H1 (cell line): ENCODE data around the gene THUMPD2. TPM values are rescaled to one million over a fixed set of nuclear protein-coding genes. Genes with fewer than 3 reads are reported as not detected.

Experiments
- CTCF ChIA-PET: fragments of 300-600 bp; sonication (Branson Sonifier 250); formaldehyde crosslinking; loops from one replicate; lab custom pipeline; 2021; ENCODE audit not compliant: partially characterized antibody; lab: Charles Lee
- POLR2A ChIA-PET: fragments of 300-600 bp; sonication (Branson Sonifier 250); formaldehyde crosslinking; loops from one replicate; lab custom pipeline; 2021; ENCODE audit warnings: inconsistent platforms; ENCODE audit not compliant: partially characterized antibody; lab: Charles Lee
- DNase-seq, 2 experiments: peaks; one replicate each; pipeline versions ENCODE4 v3.0.0 to v3.0.0-alpha.2; 2010 to 2022; ENCODE audit warnings: low spot score in 2 of 2, low read depth in 1 of 2, mixed read lengths in 1 of 2
- FAIRE-seq: peaks from 2 replicates; lab custom pipeline; 2011; peaks lifted over from hg19 to GRCh38; lab: Jason Lieb, UNC
- H2AFZ ChIP-seq: 2 replicates; pipeline ENCODE4 v1.8.1; 2012; ENCODE audit warnings: low read length, inconsistent platforms
- H2AK5ac ChIP-seq: 2 replicates; pipeline ENCODE4 v1.6.1; 2013; ENCODE audit warnings: low read depth, low read length
- H2BK120ac ChIP-seq: replicated peaks from 2 replicates; pipeline ENCODE3; 2013; ENCODE audit warnings: low read depth, low read length, inconsistent platforms
- H2BK12ac ChIP-seq: 2 replicates; pipeline ENCODE4 v1.6.1; 2013; ENCODE audit warnings: low read depth, low read length
- H2BK15ac ChIP-seq: 2 replicates; pipeline ENCODE4 v1.6.1; 2013; ENCODE audit warnings: low read length
- H2BK20ac ChIP-seq: 2 replicates; pipeline ENCODE4 v1.6.1; 2013; ENCODE audit warnings: low read length
- H2BK5ac ChIP-seq: 2 replicates; pipeline ENCODE4 v1.6.1; 2013; ENCODE audit warnings: low read depth, low read length
- H3K14ac ChIP-seq: 2 replicates; pipeline ENCODE4 v1.6.1; 2013; ENCODE audit warnings: inconsistent platforms; ENCODE audit not compliant: insufficient read length
- H3K18ac ChIP-seq: 2 replicates; pipeline ENCODE4 v1.6.1; 2013; ENCODE audit warnings: low read length; ENCODE audit errors: extremely low read depth
- H3K23ac ChIP-seq: 2 replicates; pipeline ENCODE4 v1.6.1; 2013; ENCODE audit warnings: inconsistent platforms; ENCODE audit not compliant: insufficient read length
- H3K23me2 ChIP-seq: 2 replicates; pipeline ENCODE4 v1.6.1; 2013; ENCODE audit warnings: low read depth, low read length
- H3K27ac ChIP-seq: 2 replicates; pipeline ENCODE4 v1.6.1; 2011; ENCODE audit warnings: low read depth, low read length, inconsistent platforms
- H3K27me3 ChIP-seq, 4 experiments: replicated peaks in 1 of 4; 1 replicate in 1 of 4; 2 replicates in 3 of 4; pipeline versions ENCODE4 v1.6.1 to v1.8.1; 2011 to 2013; ENCODE audit warnings: low read length in 3 of 4, mild to moderate bottlenecking in 3 of 4, inconsistent platforms in 2 of 4, mixed read lengths in 2 of 4, moderate library complexity in 1 of 4; ENCODE audit not compliant: control insufficient read depth in 3 of 4, insufficient read depth in 3 of 4; ENCODE audit errors: extremely low read depth in 1 of 4
- H3K36me3 ChIP-seq, 4 experiments: 2 replicates each; pipeline versions ENCODE4 v1.6.1 to v1.8.1; 2011 to 2013; ENCODE audit warnings: mild to moderate bottlenecking in 4 of 4, low read length in 3 of 4, moderate library complexity in 2 of 4, control low read depth in 1 of 4, inconsistent platforms in 1 of 4; ENCODE audit not compliant: insufficient read depth in 4 of 4, control insufficient read depth in 2 of 4
- H3K4ac ChIP-seq: replicated peaks from 2 replicates; pipeline ENCODE3; 2013; ENCODE audit warnings: low read length, low read depth, mixed read lengths, inconsistent platforms; ENCODE audit not compliant: insufficient read length
- H3K4me1 ChIP-seq, 4 experiments: replicated peaks in 1 of 4; 1 replicate in 1 of 4; 2 replicates in 3 of 4; pipeline versions ENCODE4 v1.6.1 to v1.8.1; 2011 to 2013; ENCODE audit warnings: low read length in 3 of 4, inconsistent platforms in 2 of 4, mixed read lengths in 1 of 4; ENCODE audit not compliant: insufficient read depth in 4 of 4, control insufficient read depth in 3 of 4
- H3K4me2 ChIP-seq, 2 experiments: 2 replicates each; pipeline versions ENCODE4 v1.6.1 to v1.8.1; 2011 to 2013; ENCODE audit warnings: low read depth in 2 of 2, low read length in 2 of 2, control low read depth in 1 of 2, inconsistent platforms in 1 of 2, mild to moderate bottlenecking in 1 of 2; ENCODE audit not compliant: insufficient read depth in 1 of 2
- H3K4me3 ChIP-seq, 4 experiments: fragments of 200-600, 300-600 bp in 1 of 4; sonication (generic), shearing (Covaris generic), sonication (Bioruptor Twin) in 1 of 4; 2 replicates each; pipeline versions ENCODE4 v1.5.1 to v1.8.1; 2011 to 2016; ENCODE audit warnings: low read length in 4 of 4, low read depth in 3 of 4, control low read depth in 2 of 4, inconsistent platforms in 2 of 4, mild to moderate bottlenecking in 2 of 4, mixed read lengths in 1 of 4, moderate library complexity in 1 of 4; ENCODE audit not compliant: insufficient read depth in 2 of 4; ENCODE audit errors: extremely low read depth in 1 of 4
- H3K56ac ChIP-seq: replicated peaks from 2 replicates; pipeline ENCODE3; 2013; ENCODE audit warnings: low read depth, mild to moderate bottlenecking, mixed read lengths, low read length, inconsistent platforms; ENCODE audit not compliant: insufficient read length
- H3K79me1 ChIP-seq: 2 replicates; pipeline ENCODE4 v1.6.1; 2013; ENCODE audit warnings: low read depth, low read length, control low read depth
- H3K79me2 ChIP-seq, 2 experiments: 2 replicates each; pipeline versions ENCODE4 v1.6.1 to v1.8.1; 2012 to 2013; ENCODE audit warnings: low read length in 2 of 2, mild to moderate bottlenecking in 2 of 2, inconsistent platforms in 1 of 2; ENCODE audit not compliant: insufficient read depth in 2 of 2, control insufficient read depth in 1 of 2
- H3K9ac ChIP-seq, 4 experiments: replicated peaks in 1 of 4; 1 replicate in 1 of 4; 2 replicates in 3 of 4; pipeline versions ENCODE4 v1.6.1 to v1.8.1; 2011 to 2013; ENCODE audit warnings: low read depth in 3 of 4, low read length in 3 of 4, control low read depth in 2 of 4, mild to moderate bottlenecking in 2 of 4, moderate library complexity in 2 of 4, inconsistent platforms in 1 of 4; ENCODE audit errors: extremely low read depth in 1 of 4
- H3K9me3 ChIP-seq, 2 experiments: 2 replicates each; pipeline versions ENCODE4 v1.6.1 to v1.8.1; 2012 to 2013; ENCODE audit warnings: mild to moderate bottlenecking in 2 of 2, moderate library complexity in 2 of 2, control low read depth in 1 of 2, inconsistent platforms in 1 of 2, low read depth in 1 of 2, low read length in 1 of 2, mixed read lengths in 1 of 2; ENCODE audit not compliant: insufficient read depth in 2 of 2
- H4K20me1 ChIP-seq, 2 experiments: replicated peaks in 1 of 2; 2 replicates each; pipeline versions ENCODE3 to v1.8.1; 2011 to 2013; ENCODE audit warnings: inconsistent platforms in 2 of 2, low read length in 2 of 2, mild to moderate bottlenecking in 1 of 2; ENCODE audit not compliant: insufficient read depth in 2 of 2, control insufficient read depth in 1 of 2
- H4K5ac ChIP-seq: 2 replicates; pipeline ENCODE4 v1.6.1; 2013; ENCODE audit warnings: low read length, low read depth, mixed read lengths, inconsistent platforms; ENCODE audit not compliant: insufficient read length
- H4K8ac ChIP-seq: 2 replicates; pipeline ENCODE4 v1.8.0; 2013; ENCODE audit warnings: mild to moderate bottlenecking, moderate library complexity, low read length, inconsistent platforms; ENCODE audit not compliant: insufficient read depth; ENCODE audit errors: extremely low read depth
- H4K91ac ChIP-seq: replicated peaks from 2 replicates; pipeline ENCODE3; 2013; ENCODE audit warnings: low read length, mixed read lengths, inconsistent platforms; ENCODE audit not compliant: insufficient read length
- WGBS, 2 experiments: shearing (Covaris generic) in 1 of 2; methylation state at CpG; one replicate each; pipeline versions ENCODE4 v1.1.6 to v1.1.7; 2013 to 2015; ENCODE audit warnings: low lambda C conversion rate in 2 of 2, mixed read lengths in 2 of 2, inconsistent platforms in 1 of 2, low coverage in 1 of 2, missing lambda C conversion rate in 1 of 2; ENCODE audit not compliant: insufficient replicate concordance in 2 of 2, insufficient coverage in 1 of 2, insufficient read length in 1 of 2; ENCODE audit errors: extremely low coverage in 1 of 2, missing lambda C conversion rate in 1 of 2; 5-methylcytosine and 5-hydroxymethylcytosine counted together
- polyA plus RNA-seq, 7 experiments: library from polyadenylated mRNA; depleted of rRNA in 3 of 7; stranded (reverse) in 5 of 7; unstranded in 2 of 7; fragments of >200 nt in 5 of 7; fragments of 200-250 nt in 2 of 7; gene quantifications; 1 replicate in 5 of 7; 2 replicates in 1 of 7; 4 replicates in 1 of 7; pipeline versions ENCODE4 v1.2.1 to v1.2.3, GENCODE V29; 2011 to 2013; ENCODE audit warnings: missing spikeins in 2 of 7, mixed read lengths in 2 of 7
- total RNA-seq: library from RNA; stranded (reverse); fragmentation: NEBNext Ultra II Directional; extraction: Animal tissue kit (Norgen Biotek cat#: 25700); gene quantifications from 2 replicates; pipeline ENCODE4 v1.2.1, GENCODE V29; 2021

The THUMPD2 gene
- total and polyA plus RNA-seq, 2 of the 8 experiments (the other 6 are each of a cell fraction or from before 2014, with no cell fraction given), result 8.6 to 17.0 TPM

- H3K4ac ChIP-seq, result no peak overlapping the region
- no peaks in the 10 kb centered on the region for H3K79me1 ChIP-seq
- H3K27ac ChIP-seq, result no peak overlapping the region
- no peak overlapping the region for H2BK12ac ChIP-seq
- CTCF ChIA-PET, result interaction anchor here (1.0 kb wide), 1 partner anchor 185 kb away, joined by 3 read pairs; no protein-coding TSS in a partner anchor
- no peak overlapping the region for H3K4me2 ChIP-seq
- 0 out of 2 replicates have a peak overlapping the region, but pooled peaks have one; percentile 27 for H2AK5ac ChIP-seq
- H3K79me2 ChIP-seq, result peaks cover 0 to 28% of the 10 kb centered on the region in 2 experiments; a peak in 2 of 4 replicates
- no peak overlapping the region for H2BK5ac ChIP-seq
- no peak overlapping the region for H3K14ac ChIP-seq
- no peak overlapping the region for H2BK120ac ChIP-seq
- H3K23ac ChIP-seq, result no peak overlapping the region
- no peak overlapping the region for H2AFZ ChIP-seq
- H4K20me1 ChIP-seq, result no peaks in the 10 kb centered on the region
- POLR2A ChIA-PET, result no interaction called here
- WGBS, 2 experiments, result 86 to 100% methylated on average over 4 to 14 of the region's 14 CpGs
- H2BK20ac ChIP-seq, result no peak overlapping the region
- H4K8ac ChIP-seq, result no peak overlapping the region
- no peak overlapping the region for H3K56ac ChIP-seq
- DNase-seq (no peak), FAIRE-seq (no peak)
- peaks cover 0 to 5% (median 2%) of the 10 kb centered on the region in 4 experiments; a peak in 3 of 8 replicates for H3K36me3 ChIP-seq
- no peaks in the 10 kb centered on the region for H3K27me3 ChIP-seq
- H4K91ac ChIP-seq, result no peak overlapping the region
- no peak overlapping the region for H4K5ac ChIP-seq
- H3K9ac ChIP-seq, result no peak overlapping the region
- no peaks in the 10 kb centered on the region; a peak in 1 of 4 replicates for H3K9me3 ChIP-seq
- H3K4me3 ChIP-seq, result no peak overlapping the region
- no peak overlapping the region for H3K18ac ChIP-seq
- H2BK15ac ChIP-seq, result 0 out of 2 replicates have a peak overlapping the region, but pooled peaks have one; percentile 46
- no peaks in the 10 kb centered on the region; the same call in 1 of the 2 replicates for H3K23me2 ChIP-seq
- H3K4me1 ChIP-seq, result peaks cover 2 to 4% (median 3%) of the 10 kb centered on the region in 4 experiments; a peak in 5 of 7 replicates
Observed at GRCh38 chr2:39780825-39781600, 2.0 kb upstream of the THUMPD2 start.
